OCI-LY1 (cell line): ENCODE results near the gene TM9SF4.
A peak's percentile ranks its signal among the peaks of the same experiment; 100 is the strongest.

ENCODE experiments used
- H2AFZ ChIP-seq: fragments of 200-600 bp; sonication (generic), shearing (Covaris generic); 2 replicates; pipeline ENCODE4 v1.6.0; 2014; ENCODE audit warnings: antibody characterized with exemption, mild to moderate bottlenecking, low read length
- H3F3A ChIP-seq: fragments of 200-600 bp; sonication (generic), shearing (Covaris generic); 2 replicates; pipeline ENCODE4 v1.6.0; 2014; ENCODE audit warnings: mild to moderate bottlenecking, antibody characterized with exemption, low read length, moderate library complexity; ENCODE audit not compliant: insufficient read depth
- H3K27ac ChIP-seq: fragments of 200-600 bp; sonication (generic); 2 replicates; pipeline ENCODE4 v1.5.1; 2014; ENCODE audit warnings: low read length, mixed run types, mild to moderate bottlenecking, low read depth; ENCODE audit not compliant: poor library complexity, severe bottlenecking
- H3K27me3 ChIP-seq: fragments of 200-600 bp; sonication (generic); 2 replicates; pipeline ENCODE4 v1.6.0; 2014; ENCODE audit warnings: antibody characterized with exemption, mild to moderate bottlenecking, low read length, moderate library complexity; ENCODE audit not compliant: insufficient read depth
- H3K36me3 ChIP-seq: fragments of 200-600 bp; sonication (generic); 2 replicates; pipeline ENCODE4 v1.6.1; 2014; ENCODE audit warnings: mild to moderate bottlenecking, antibody characterized with exemption, low read length, moderate library complexity, mixed read lengths; ENCODE audit not compliant: insufficient read depth
- H3K4me1 ChIP-seq: fragments of 200-600 bp; sonication (generic); 2 replicates; pipeline ENCODE4 v1.5.1; 2014; ENCODE audit warnings: mild to moderate bottlenecking, low read length, moderate library complexity; ENCODE audit not compliant: insufficient read depth, severe bottlenecking
- H3K4me2 ChIP-seq: fragments of 200-600 bp; sonication (generic), shearing (Covaris generic); 2 replicates; pipeline ENCODE4 v1.6.1; 2014; ENCODE audit warnings: low read length
- H3K4me3 ChIP-seq: fragments of 200-600 bp; sonication (generic); 2 replicates; pipeline ENCODE4 v1.5.1; 2014; ENCODE audit warnings: low read length, low read depth, mild to moderate bottlenecking, mixed read lengths; ENCODE audit not compliant: poor library complexity, severe bottlenecking
- H3K79me2 ChIP-seq: fragments of 200-600 bp; shearing (Covaris generic); 2 replicates; pipeline ENCODE4 v1.6.1; 2016; ENCODE audit warnings: mixed run types, low read length, mixed read lengths; ENCODE audit not compliant: insufficient read depth
- H3K9ac ChIP-seq: fragments of 200-600 bp; sonication (generic), shearing (Covaris generic); 2 replicates; pipeline ENCODE4 v1.6.1; 2014; ENCODE audit warnings: mild to moderate bottlenecking, low read length, mixed read lengths
- H3K9me2 ChIP-seq: fragments of 200-600 bp; sonication (generic), shearing (Covaris generic); 2 replicates; pipeline ENCODE4 v1.6.1; 2014; ENCODE audit warnings: low read depth, mild to moderate bottlenecking, low read length, mixed read lengths
- H3K9me3 ChIP-seq: fragments of 200-600 bp; shearing (Covaris generic); 2 replicates; pipeline ENCODE4 v1.6.1; 2014; ENCODE audit warnings: low read length, mixed read lengths
- H4K20me1 ChIP-seq: fragments of 200-600 bp; sonication (generic), shearing (Covaris generic); 2 replicates; pipeline ENCODE4 v1.6.0; 2016; ENCODE audit warnings: mild to moderate bottlenecking, low read length; ENCODE audit not compliant: insufficient read depth
- CTCF ChIP-seq: fragments of 200-600 bp; sonication (generic), shearing (Covaris generic); IDR thresholded peaks from 2 replicates; pipeline ENCODE4 v1.5.1; 2017; ENCODE audit warnings: mild to moderate bottlenecking, antibody characterized with exemption, low read length, moderate library complexity, mixed read lengths
- EZH2 ChIP-seq: fragments of 200-600 bp; sonication (generic), shearing (Covaris generic); IDR thresholded peaks from 2 replicates; pipeline ENCODE4 v1.8.0; 2017; ENCODE audit warnings: borderline replicate concordance, mixed run types, mild to moderate bottlenecking, antibody characterized with exemption, low read length, moderate library complexity, mixed read lengths

TM9SF4 gene

GRCh38 chr20:32189691-32190615 is 80.4 kb downstream of the TM9SF4 start:
- Histone ChIP-seq H3K79me2 (no peaks in the 10 kb centered on the region), H3K4me1 (peaks cover 7% of the 10 kb centered on the region), H3K4me2 (peak overlapping the region; percentile 33; the same call in 1 of the 2 replicates), H3K27me3 (peaks cover 4% of the 10 kb centered on the region; the same call in 1 of the 2 replicates), H3F3A (no peaks in the 10 kb centered on the region), H3K9me2 (no peaks in the 10 kb centered on the region), H3K4me3 (peak overlapping the region; percentile 12), H3K27ac (no peak overlapping the region), H3K36me3 (peaks cover 29% of the 10 kb centered on the region), H3K9ac (no peak overlapping the region; the same call in 1 of the 2 replicates), H4K20me1 (no peaks in the 10 kb centered on the region), H2AFZ (no peak overlapping the region), H3K9me3 (no peaks in the 10 kb centered on the region)
- TF ChIP-seq EZH2 (no peak), CTCF (no peak)

- Histone ChIP-seq H3K4me3 (peak overlapping the region; percentile 12), H2AFZ (no peak overlapping the region), H3K27ac (no peak overlapping the region), H4K20me1 (no peaks in the 10 kb centered on the region), H3F3A (no peaks in the 10 kb centered on the region), H3K36me3 (peaks cover 37% of the 10 kb centered on the region), H3K4me1 (peaks cover 7% of the 10 kb centered on the region), H3K79me2 (no peaks in the 10 kb centered on the region), H3K9me2 (no peaks in the 10 kb centered on the region), H3K9me3 (no peaks in the 10 kb centered on the region), H3K27me3 (peaks cover 4% of the 10 kb centered on the region; the same call in 1 of the 2 replicates), H3K9ac (no peak overlapping the region; the same call in 1 of the 2 replicates), H3K4me2 (peak overlapping the region; percentile 33; the same call in 1 of the 2 replicates)
- no peak for TF ChIP-seq EZH2
- TF ChIP-seq CTCF = no peak
Measured at GRCh38 chr20:32190616-32191415, 81.3 kb downstream of the TM9SF4 start.

- TF ChIP-seq EZH2 = no peak
- TF ChIP-seq CTCF = no peak
- Histone ChIP-seq H3K36me3 (peaks cover 44% of the 10 kb centered on the region), H3K27ac (no peak overlapping the region), H3K4me3 (no peak overlapping the region), H3K4me1 (peaks cover 7% of the 10 kb centered on the region), H3K27me3 (peaks cover 4% of the 10 kb centered on the region; the same call in 1 of the 2 replicates), H2AFZ (no peak overlapping the region), H3K4me2 (no peak overlapping the region), H3F3A (no peaks in the 10 kb centered on the region), H3K9me3 (no peaks in the 10 kb centered on the region), H3K9me2 (no peaks in the 10 kb centered on the region), H3K79me2 (no peaks in the 10 kb centered on the region), H3K9ac (no peak overlapping the region), H4K20me1 (no peaks in the 10 kb centered on the region)
Measured at GRCh38 chr20:32191422-32191821, 81.9 kb downstream of the TM9SF4 start.
